CD4-positive, alpha-beta memory T cell (primary cell): ENCODE data around the gene GBA2. TPM values are rescaled to one million over a fixed set of nuclear protein-coding genes. Genes with fewer than 3 reads are reported as not detected.

ENCODE experiments used
- CTCF ChIA-PET: fragments of 350-600 bp; sonication (Branson Sonifier 250); formaldehyde crosslinking; loops from one replicate; lab custom pipeline; 2021; ENCODE audit warnings: inconsistent platforms; ENCODE audit not compliant: partially characterized antibody; lab: Charles Lee
- POLR2A ChIA-PET: fragments of 350-600 bp; sonication (Branson Sonifier 250); formaldehyde crosslinking; loops from one replicate; lab custom pipeline; 2021; ENCODE audit not compliant: partially characterized antibody; lab: Charles Lee
- DNase-seq, 5 donors: peaks; one replicate each; pipeline versions ENCODE4 v3.0.0 to v3.0.0-alpha.2; 2020 to 2022; ENCODE audit warnings: mixed read lengths in 1 of 5
- H3K27ac ChIP-seq: one replicate; pipeline ENCODE4 v1.7.0; 2013; ENCODE audit warnings: low read depth, low read length
- H3K27me3 ChIP-seq: 2 replicates; pipeline ENCODE4 v1.7.0; 2013; ENCODE audit warnings: mild to moderate bottlenecking, low read length, moderate library complexity; ENCODE audit not compliant: insufficient read depth
- H3K36me3 ChIP-seq: 2 replicates; pipeline ENCODE4 v1.7.0; 2013; ENCODE audit warnings: mild to moderate bottlenecking, low read length, moderate library complexity; ENCODE audit not compliant: insufficient read depth
- H3K4me1 ChIP-seq: 2 replicates; pipeline ENCODE4 v1.7.0; 2013; ENCODE audit warnings: mild to moderate bottlenecking, low read length, moderate library complexity; ENCODE audit not compliant: insufficient read depth
- H3K4me3 ChIP-seq, 2 donors: one replicate each; pipeline ENCODE4 v1.7.0; 2013; ENCODE audit warnings: low read length in 2 of 2, mild to moderate bottlenecking in 1 of 2
- H3K9me3 ChIP-seq, 2 donors: one replicate each; pipeline ENCODE4 v1.7.0; 2013; ENCODE audit warnings: low read length in 2 of 2, control low read depth in 1 of 2; ENCODE audit not compliant: control insufficient read depth in 1 of 2
- H3K27ac Mint-ChIP-seq, 7 donors: one replicate each; pipeline ENCODE4 v1.8.0; 2020 to 2021; ENCODE audit warnings: mixed read lengths in 7 of 7, mild to moderate bottlenecking in 6 of 7, inconsistent platforms in 3 of 7, moderate library complexity in 3 of 7
- H3K27me3 Mint-ChIP-seq, 2 donors: one replicate each; pipeline ENCODE4 v1.8.0; 2020 to 2021; ENCODE audit warnings: mixed read lengths in 2 of 2
- H3K36me3 Mint-ChIP-seq, 2 donors: one replicate each; pipeline ENCODE4 v1.8.0; 2020 to 2021; ENCODE audit warnings: mixed read lengths in 2 of 2, inconsistent platforms in 1 of 2, mild to moderate bottlenecking in 1 of 2
- H3K4me1 Mint-ChIP-seq, 4 donors: one replicate each; pipeline ENCODE4 v1.8.0; 2020 to 2021; ENCODE audit warnings: mixed read lengths in 4 of 4, mild to moderate bottlenecking in 1 of 4
- H3K4me3 Mint-ChIP-seq, 8 donors: one replicate each; pipeline ENCODE4 v1.8.0; 2020 to 2021; ENCODE audit warnings: mixed read lengths in 8 of 8, mild to moderate bottlenecking in 7 of 8, moderate library complexity in 6 of 8, inconsistent platforms in 3 of 8
- H3K9me3 Mint-ChIP-seq, 8 donors: one replicate each; pipeline ENCODE4 v1.8.0; 2020 to 2021; ENCODE audit warnings: mixed read lengths in 8 of 8, mild to moderate bottlenecking in 5 of 8, inconsistent platforms in 3 of 8, moderate library complexity in 1 of 8
- intact Hi-C: fragments of 100-400 bp; cut with micrococcal nuclease; formaldehyde crosslinking; loops from one replicate; pipeline ENCODE4 v1.15.1; 2023
- polyA plus RNA-seq, 2 donors: library from polyadenylated mRNA; unstranded; fragments of 300-500 nt; fragmentation: Illumina TruSeq; gene quantifications; one replicate each; pipeline ENCODE4 v1.2.3, GENCODE V29; 2021
- total RNA-seq, 2 experiments: library from RNA; stranded (reverse); gene quantifications; one replicate each; pipeline ENCODE4 v1.2.3, GENCODE V29; 2021

Gene GBA2
- total and polyA plus RNA-seq, 4 experiments from 2014 or later = 16.3 to 66.3 (median 44.1) TPM

GRCh38 chr9:35750256-35750531, 1.2 kb upstream of the GBA2 start:
- Mint-ChIP-seq H3K4me1 (peaks cover 34 to 66% (median 53%) of the 10 kb centered on the region in 4 donors), H3K4me3 (peak overlapping the region; percentile 90 to 97 (median 94)), H3K27ac (peak overlapping the region; percentile 87 to 97 (median 96)), H3K9me3 (no peaks in the 10 kb centered on the region), H3K36me3 (peaks cover 28 to 51% of the 10 kb centered on the region in 2 donors), H3K27me3 (no peaks in the 10 kb centered on the region)
- no peaks in the 10 kb centered on the region for H3K9me3 ChIP-seq
- DNase-seq = no peak
- POLR2A ChIA-PET = interaction anchor here (0.7 to 8.1 kb wide), 11 partner anchors 15 to 738 kb away, joined by 3 to 179 read pairs (median 11); partner anchors contain the start of genes CCDC107, CREB3, HINT2 and RMRP
- CTCF ChIA-PET = interaction anchor here (1.0 to 6.6 kb wide), 7 partner anchors 11 to 146 kb away, joined by 3 to 209 read pairs (median 15); partner anchors contain the start of genes CREB3 and TLN1
- H3K36me3 ChIP-seq = peaks cover 35% of the 10 kb centered on the region
- intact Hi-C loops = no loop called here
- H3K4me3 ChIP-seq = peak overlapping the region; percentile 89 to 92
- no peaks in the 10 kb centered on the region for H3K27me3 ChIP-seq
- H3K4me1 ChIP-seq = peaks cover 45% of the 10 kb centered on the region
- H3K27ac ChIP-seq = peak overlapping the region; percentile 82

GRCh38 chr9:35749515-35750255, 657 bp upstream of the GBA2 start:
- ChIA-PET POLR2A (interaction anchor here (0.7 to 8.1 kb wide), 16 partner anchors 8 to 738 kb away, joined by 3 to 179 read pairs (median 6); partner anchors contain the start of genes ARHGEF39, CCDC107, CREB3 and HINT2), CTCF (interaction anchor here (1.0 to 6.6 kb wide), 11 partner anchors 12 to 146 kb away, joined by 3 to 209 read pairs (median 8); partner anchors contain the start of genes CCDC107, CREB3, RMRP and TLN1)
- H3K36me3 Mint-ChIP-seq = peaks cover 29 to 53% of the 10 kb centered on the region in 2 donors
- DNase-seq = peak; percentile 43 to 64 (median 48)
- H3K4me1 Mint-ChIP-seq = peaks cover 34 to 68% (median 53%) of the 10 kb centered on the region in 4 donors
- peaks cover 36% of the 10 kb centered on the region for H3K36me3 ChIP-seq
- H3K27me3 Mint-ChIP-seq = no peaks in the 10 kb centered on the region
- H3K27ac Mint-ChIP-seq = peak overlapping the region; percentile 87 to 97 (median 96)
- H3K9me3 Mint-ChIP-seq = no peaks in the 10 kb centered on the region
- peak overlapping the region; percentile 89 to 92 for H3K4me3 ChIP-seq
- H3K27me3 ChIP-seq = no peaks in the 10 kb centered on the region
- no peaks in the 10 kb centered on the region for H3K9me3 ChIP-seq
- peak overlapping the region; percentile 90 to 97 (median 94) for H3K4me3 Mint-ChIP-seq
- intact Hi-C loops = loop anchor here (1.0 to 5.0 kb wide), 6 partner anchors 13 to 637 kb away; partner anchors contain the start of genes CCDC107, CREB3, RMRP and TLN1
- H3K27ac ChIP-seq = peak overlapping the region; percentile 82
- H3K4me1 ChIP-seq = peaks cover 45% of the 10 kb centered on the region

- peak in 1 of 5 donors; percentile 13 for DNase-seq
- CTCF ChIA-PET = interaction anchor here (0.8 to 6.6 kb wide), 14 partner anchors 8 to 145 kb away, joined by 3 to 209 read pairs (median 8); partner anchors contain the start of genes CCDC107, CREB3, RMRP and SPAG8
- POLR2A ChIA-PET = interaction anchor here (1.1 to 8.1 kb wide), 12 partner anchors 8 to 144 kb away, joined by 3 to 179 read pairs (median 14); partner anchors contain the start of genes ARHGEF39, CCDC107, CREB3 and RMRP
Measured at GRCh38 chr9:35748242-35748857, 678 bp downstream of the GBA2 start.

GRCh38 chr9:35746583-35746982, 2.4 kb downstream of the GBA2 start:
- ChIA-PET CTCF (interaction anchor here (0.8 to 6.6 kb wide), 8 partner anchors 10 to 136 kb away, joined by 3 to 209 read pairs (median 17); partner anchors contain the start of genes CCDC107, CREB3, RMRP and TLN1), POLR2A (interaction anchor here (0.6 to 8.1 kb wide), 4 partner anchors 10 to 759 kb away, joined by 4 to 179 read pairs (median 34); partner anchors contain the start of genes CREB3, SIT1 and TLN1)
- Mint-ChIP-seq H3K36me3 (peaks cover 23 to 60% of the 10 kb centered on the region in 2 donors), H3K27ac (peak overlapping the region in 6 of 7 donors; percentile 31 to 89 (median 72)), H3K27me3 (no peaks in the 10 kb centered on the region), H3K4me1 (peaks cover 42 to 76% (median 54%) of the 10 kb centered on the region in 4 donors), H3K9me3 (no peaks in the 10 kb centered on the region), H3K4me3 (peak overlapping the region; percentile 60 to 92 (median 91))
- H3K4me3 ChIP-seq = no peak overlapping the region
- intact Hi-C loops = loop anchor here (5.0 kb wide), 1 partner anchor 634 kb away; no protein-coding TSS in a partner anchor
- DNase-seq = no peak
- peaks cover 38% of the 10 kb centered on the region for H3K36me3 ChIP-seq
- H3K9me3 ChIP-seq = no peaks in the 10 kb centered on the region
- no peaks in the 10 kb centered on the region for H3K27me3 ChIP-seq
- H3K4me1 ChIP-seq = peaks cover 53% of the 10 kb centered on the region
- no peak overlapping the region for H3K27ac ChIP-seq

More at GRCh38 chr9:35748242-35748857, 678 bp downstream of the GBA2 start:
- no peaks in the 10 kb centered on the region for H3K9me3 ChIP-seq
- H3K36me3 Mint-ChIP-seq = peaks cover 30 to 57% of the 10 kb centered on the region in 2 donors
- intact Hi-C loops = loop anchor here (5.0 kb wide), 1 partner anchor 636 kb away; no protein-coding TSS in a partner anchor
- peaks cover 45% of the 10 kb centered on the region for H3K4me1 ChIP-seq
- peak overlapping the region; percentile 82 for H3K27ac ChIP-seq
- H3K36me3 ChIP-seq = peaks cover 42% of the 10 kb centered on the region
- H3K9me3 Mint-ChIP-seq = no peaks in the 10 kb centered on the region
- H3K27me3 Mint-ChIP-seq = no peaks in the 10 kb centered on the region
- peak overlapping the region; percentile 62 to 92 (median 87) for H3K27ac Mint-ChIP-seq
- peaks cover 37 to 77% (median 48%) of the 10 kb centered on the region in 4 donors for H3K4me1 Mint-ChIP-seq
- H3K27me3 ChIP-seq = no peaks in the 10 kb centered on the region
- peak overlapping the region; percentile 52 to 89 for H3K4me3 ChIP-seq
- peak overlapping the region; percentile 89 to 92 (median 92) for H3K4me3 Mint-ChIP-seq

GRCh38 chr9:35745569-35745968, 3.5 kb downstream of the GBA2 start:
- H3K4me3 ChIP-seq = no peak overlapping the region
- ChIA-PET POLR2A (interaction anchor here (1.2 to 8.1 kb wide), 3 partner anchors 10 to 142 kb away, joined by 4 to 179 read pairs (median 25); partner anchors contain the start of genes CREB3 and TLN1), CTCF (interaction anchor here (1.0 to 6.6 kb wide), 6 partner anchors 11 to 142 kb away, joined by 3 to 209 read pairs (median 8); partner anchors contain the start of genes CREB3 and TLN1)
- Mint-ChIP-seq H3K27me3 (no peaks in the 10 kb centered on the region), H3K9me3 (no peaks in the 10 kb centered on the region), H3K4me3 (peak overlapping the region in 4 of 8 donors; percentile 0 to 59 (median 38)), H3K27ac (peak overlapping the region in 2 of 7 donors; percentile 57 to 62), H3K4me1 (peaks cover 41 to 73% (median 54%) of the 10 kb centered on the region in 4 donors), H3K36me3 (peaks cover 17 to 65% of the 10 kb centered on the region in 2 donors)
- no peak overlapping the region for H3K27ac ChIP-seq
- peaks cover 29% of the 10 kb centered on the region for H3K36me3 ChIP-seq
- peaks cover 50% of the 10 kb centered on the region for H3K4me1 ChIP-seq
- DNase-seq = no peak
- no peaks in the 10 kb centered on the region for H3K27me3 ChIP-seq
- intact Hi-C loops = loop anchor here (5.0 kb wide), 1 partner anchor 633 kb away; no protein-coding TSS in a partner anchor
- H3K9me3 ChIP-seq = no peaks in the 10 kb centered on the region

- no peak overlapping the region for H3K27ac ChIP-seq
- H3K27me3 Mint-ChIP-seq = no peaks in the 10 kb centered on the region
- peak overlapping the region in 4 of 7 donors; percentile 46 to 68 (median 62) for H3K27ac Mint-ChIP-seq
- DNase-seq = no peak
- intact Hi-C loops = no loop called here
- peaks cover 39% of the 10 kb centered on the region for H3K4me1 ChIP-seq
- no peaks in the 10 kb centered on the region for H3K9me3 Mint-ChIP-seq
- CTCF ChIA-PET = interaction anchor here (0.9 to 6.6 kb wide), 4 partner anchors 11 to 47 kb away, joined by 4 to 209 read pairs (median 19); partner anchors contain the start of genes CREB3 and TLN1
- H3K4me1 Mint-ChIP-seq = peaks cover 35 to 59% (median 46%) of the 10 kb centered on the region in 4 donors
- H3K36me3 ChIP-seq = peaks cover 40% of the 10 kb centered on the region
- no peaks in the 10 kb centered on the region for H3K9me3 ChIP-seq
- no peak overlapping the region for H3K4me3 ChIP-seq
- POLR2A ChIA-PET = interaction anchor here (1.3 to 8.1 kb wide), 3 partner anchors 9 to 638 kb away, joined by 3 to 179 read pairs (median 4); partner anchors contain the start of genes CREB3 and TLN1
- peaks cover 25 to 63% of the 10 kb centered on the region in 2 donors for H3K36me3 Mint-ChIP-seq
- no peak overlapping the region for H3K4me3 Mint-ChIP-seq
- H3K27me3 ChIP-seq = no peaks in the 10 kb centered on the region
Measured at GRCh38 chr9:35743880-35744518, 5.0 kb downstream of the GBA2 start.
